ENCODE measurements around the gene MMP26.

- TF ChIP-seq POLR2A (IDR thresholded peaks at IDR 0.05) (no peak), CTCF (IDR thresholded peaks at IDR 0.05) (no peak)
Observed at GRCh38 chr11:4673781-4674180, 30.8 kb upstream of the MMP26 start.
